ENCODE measurements around the gene TACSTD2. TPM values are rescaled to one million over a fixed set of nuclear protein-coding genes. Genes with fewer than 3 reads are reported as not detected.
A peak's percentile ranks its signal among the peaks of the same experiment; 100 is the strongest.
"Not testable (repeated sequence)": the region's sequence is repeated elsewhere in the genome, so short reads cannot be mapped to it uniquely, and the experiment has no call there.

Gene TACSTD2, protein sequence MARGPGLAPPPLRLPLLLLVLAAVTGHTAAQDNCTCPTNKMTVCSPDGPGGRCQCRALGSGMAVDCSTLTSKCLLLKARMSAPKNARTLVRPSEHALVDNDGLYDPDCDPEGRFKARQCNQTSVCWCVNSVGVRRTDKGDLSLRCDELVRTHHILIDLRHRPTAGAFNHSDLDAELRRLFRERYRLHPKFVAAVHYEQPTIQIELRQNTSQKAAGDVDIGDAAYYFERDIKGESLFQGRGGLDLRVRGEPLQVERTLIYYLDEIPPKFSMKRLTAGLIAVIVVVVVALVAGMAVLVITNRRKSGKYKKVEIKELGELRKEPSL
- polyA plus RNA-seq (ENCODE audit: insufficient read length) = 1.4 TPM

DNA sequence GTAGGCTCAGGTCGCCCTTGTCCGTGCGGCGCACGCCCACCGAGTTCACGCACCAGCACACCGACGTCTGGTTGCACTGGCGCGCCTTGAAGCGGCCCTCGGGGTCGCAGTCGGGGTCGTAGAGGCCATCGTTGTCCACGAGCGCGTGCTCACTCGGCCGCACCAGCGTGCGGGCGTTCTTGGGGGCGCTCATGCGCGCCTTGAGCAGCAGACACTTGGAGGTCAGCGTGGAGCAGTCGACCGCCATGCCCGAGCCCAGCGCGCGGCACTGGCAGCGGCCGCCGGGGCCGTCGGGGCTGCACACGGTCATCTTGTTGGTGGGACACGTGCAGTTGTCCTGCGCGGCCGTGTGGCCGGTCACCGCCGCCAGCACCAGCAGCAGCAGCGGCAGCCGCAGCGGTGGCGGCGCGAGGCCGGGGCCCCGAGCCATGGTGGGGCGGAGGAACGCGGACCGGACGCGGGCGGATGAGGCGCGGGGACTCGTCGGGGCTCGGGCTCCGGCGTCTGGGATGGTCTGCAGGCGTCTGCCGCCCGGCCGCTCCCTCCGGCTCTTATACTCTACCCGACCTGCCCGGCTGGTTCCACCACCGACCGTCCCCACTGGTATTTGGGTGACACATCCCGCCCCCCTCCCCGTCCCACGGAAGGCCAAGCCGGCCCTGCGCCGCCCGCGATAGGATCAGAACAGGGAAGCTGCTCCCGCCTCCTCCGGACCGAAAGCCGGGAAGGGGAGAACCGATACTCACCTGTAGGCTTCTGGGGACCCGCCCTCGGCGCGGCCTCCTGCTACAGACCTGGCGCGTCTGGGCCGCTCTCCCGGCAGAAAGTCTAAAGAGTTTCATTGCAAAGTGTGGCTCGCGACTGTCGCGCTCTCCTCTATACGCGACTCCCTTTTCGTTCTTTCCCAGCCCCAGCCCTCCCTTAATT, at the start of gene TACSTD2:
TACSTD2 (minus strand) TSS at position 526 of the 927 bp plus-strand sequence; CDS start at position 430, 96 bp downstream.
- no peak for DNase-seq

- DNase-seq = no peak
Observed at GRCh38 chr1:58626293-58626692, 49.2 kb upstream of the TACSTD2 start.

DNA sequence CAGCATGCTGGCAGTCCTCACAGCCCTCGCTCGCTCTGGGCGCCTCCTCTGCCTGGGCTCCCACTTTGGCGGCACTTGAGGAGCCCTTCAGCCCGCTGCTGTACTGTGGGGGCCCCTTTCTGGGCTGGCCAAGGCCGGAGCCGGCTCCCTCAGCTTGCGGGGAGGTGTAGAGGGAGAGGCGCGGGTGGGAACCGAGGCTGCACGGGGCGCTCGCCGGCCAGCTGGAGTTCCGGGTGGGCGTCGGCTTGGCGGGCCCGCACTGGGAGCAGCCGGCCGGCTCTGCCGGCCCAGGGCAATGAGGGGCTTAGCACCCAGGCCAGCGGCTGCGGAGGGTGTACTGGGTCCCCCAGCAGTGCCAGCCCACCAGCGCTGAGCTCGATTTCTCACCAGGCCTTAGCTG, 46.2 kb upstream of the TACSTD2 start:
- DNase-seq = not testable (repeated sequence)

DNA sequence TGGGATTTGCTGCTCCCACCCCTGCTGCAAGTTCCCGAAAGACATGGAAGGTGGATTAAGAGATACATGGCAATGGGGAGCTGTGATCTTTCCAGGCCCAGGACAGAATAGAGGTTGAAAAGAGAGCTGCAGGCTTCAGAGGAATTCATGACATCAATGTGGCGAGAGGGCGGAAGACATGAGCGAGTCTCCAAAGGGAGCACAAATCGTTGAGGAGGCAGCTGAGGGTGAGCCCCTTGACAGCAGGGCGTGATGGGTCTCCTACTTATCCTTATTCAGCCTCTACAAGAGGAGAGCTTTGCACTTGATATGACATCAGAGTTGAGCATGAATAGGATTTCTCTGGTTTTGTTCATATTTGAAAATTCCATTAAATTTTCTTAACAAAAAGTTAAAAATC, 45.5 kb upstream of the TACSTD2 start:
- DNase-seq = no peak

GRCh38 chr1:58621391-58621790, 44.3 kb upstream of the TACSTD2 start:
- DNase-seq = no peak

DNA sequence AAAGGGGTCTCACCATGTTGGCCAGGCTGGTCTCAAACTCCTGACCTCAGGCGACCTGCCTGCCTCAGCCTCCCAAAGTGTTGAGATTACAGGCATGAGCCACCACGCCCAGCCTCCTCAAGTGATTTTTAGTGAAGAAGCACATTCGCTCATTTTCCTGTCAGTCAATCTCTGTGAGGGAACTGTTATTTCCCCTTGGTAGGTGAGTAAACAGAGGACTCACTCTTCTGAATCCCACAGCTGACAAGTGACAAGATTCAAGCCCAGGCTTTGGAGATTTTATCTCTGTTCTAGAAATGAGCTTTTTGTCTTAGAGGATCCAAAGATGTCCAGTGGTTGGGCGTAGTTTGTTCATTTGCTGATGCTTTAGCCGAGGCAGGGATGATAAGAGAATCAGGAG, 43.9 kb upstream of the TACSTD2 start:
- DNase-seq = no peak

DNA sequence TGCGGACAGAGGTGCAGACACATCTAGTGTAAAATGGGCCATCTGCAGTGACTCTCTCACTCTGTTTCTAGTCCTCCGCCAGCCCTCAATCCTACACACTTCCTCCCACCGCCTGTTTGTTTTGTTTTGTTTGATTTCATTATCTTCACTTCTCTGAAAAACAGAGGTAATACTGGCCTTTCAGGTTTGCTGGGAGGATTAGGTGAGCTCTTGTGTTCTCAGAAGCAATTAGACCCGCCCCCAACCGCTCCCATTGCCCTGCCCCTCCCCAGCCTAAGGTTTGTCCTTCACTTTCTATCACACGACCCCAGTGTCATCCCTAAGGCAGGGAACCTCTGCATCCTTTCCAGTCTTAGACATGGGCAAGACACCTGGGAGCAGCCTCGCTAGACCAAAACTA, 43.2 kb upstream of the TACSTD2 start:
- DNase-seq = no peak

DNA sequence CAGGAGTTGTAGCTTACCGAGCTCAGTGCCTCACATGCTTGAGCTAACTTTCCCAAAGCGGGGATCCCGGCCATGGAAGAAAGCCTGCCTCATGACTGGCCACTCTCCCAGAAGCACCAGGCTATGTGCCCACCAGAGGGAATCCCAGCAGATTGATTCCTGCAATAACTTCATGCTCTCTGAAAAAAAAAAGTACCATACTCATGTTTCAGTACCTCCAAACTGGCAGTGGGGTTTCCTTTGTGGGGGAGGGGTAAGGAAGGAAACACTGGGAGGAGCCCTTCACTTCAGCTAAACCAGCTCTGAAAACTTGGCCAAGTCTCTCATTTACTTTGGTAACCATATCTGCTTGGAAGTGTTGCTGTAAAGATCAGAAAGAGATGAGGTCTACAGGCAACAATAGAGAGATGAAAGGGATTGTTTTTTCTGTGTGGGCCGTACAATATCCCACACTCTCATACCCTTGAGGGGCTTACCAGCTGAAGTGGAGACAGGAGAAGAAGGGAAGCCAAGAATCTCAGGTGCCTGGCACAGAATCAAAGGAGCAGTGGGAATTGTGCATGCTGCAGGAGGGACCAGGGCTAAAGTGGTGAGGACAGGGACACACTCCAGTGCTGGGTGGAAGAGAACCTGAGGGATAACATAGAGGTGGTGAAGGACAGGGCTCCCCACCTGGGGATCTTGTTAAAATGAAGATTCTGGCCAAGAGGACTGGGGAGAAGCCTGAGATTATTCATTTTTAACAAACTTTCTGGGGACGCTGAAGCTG, 42.4 kb upstream of the TACSTD2 start:
- DNase-seq = no peak

- no peak for DNase-seq
Observed at GRCh38 chr1:58618303-58618702, 41.3 kb upstream of the TACSTD2 start.

- DNase-seq = no peak
Observed at GRCh38 chr1:58611861-58612385, 34.9 kb upstream of the TACSTD2 start.

DNA sequence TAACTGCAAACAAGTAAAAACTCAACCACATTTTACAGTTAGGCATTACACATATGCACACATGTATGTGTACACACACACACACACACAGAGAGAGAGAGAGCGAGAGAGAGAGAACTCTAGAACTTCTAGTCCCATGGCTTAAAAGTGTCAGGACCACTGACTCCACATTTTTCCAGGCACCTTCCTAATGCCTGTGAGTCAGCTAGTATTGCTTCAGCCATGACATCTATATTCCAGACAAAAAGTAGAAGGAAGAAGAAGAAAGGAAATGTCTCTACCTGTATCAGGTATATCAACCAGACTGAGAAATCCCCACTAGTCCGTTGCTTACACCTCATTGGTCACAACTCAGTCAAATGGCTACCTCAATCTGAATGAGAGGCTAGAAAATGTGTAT, 31.9 kb upstream of the TACSTD2 start:
- no peak for DNase-seq

DNA sequence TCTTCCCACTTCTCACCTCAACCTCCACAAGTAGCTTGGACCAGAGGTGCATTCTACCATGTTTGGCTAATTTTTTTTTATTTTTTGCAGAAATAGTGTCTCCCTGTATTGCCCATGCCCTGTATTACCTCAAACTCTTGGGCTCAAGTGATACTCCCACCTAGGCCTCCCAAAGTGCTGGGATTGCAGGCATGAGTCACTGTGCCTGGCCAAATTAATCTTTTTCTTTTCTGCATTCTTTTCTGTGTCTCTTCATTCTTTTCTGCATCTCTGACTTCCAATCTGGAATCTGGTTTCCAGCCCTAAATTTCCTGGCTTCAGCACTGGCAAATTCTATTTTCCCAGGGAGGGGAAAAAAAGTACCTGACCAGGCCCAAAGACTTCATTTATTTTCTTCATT, 31.2 kb upstream of the TACSTD2 start:
- DNase-seq = no peak

DNA sequence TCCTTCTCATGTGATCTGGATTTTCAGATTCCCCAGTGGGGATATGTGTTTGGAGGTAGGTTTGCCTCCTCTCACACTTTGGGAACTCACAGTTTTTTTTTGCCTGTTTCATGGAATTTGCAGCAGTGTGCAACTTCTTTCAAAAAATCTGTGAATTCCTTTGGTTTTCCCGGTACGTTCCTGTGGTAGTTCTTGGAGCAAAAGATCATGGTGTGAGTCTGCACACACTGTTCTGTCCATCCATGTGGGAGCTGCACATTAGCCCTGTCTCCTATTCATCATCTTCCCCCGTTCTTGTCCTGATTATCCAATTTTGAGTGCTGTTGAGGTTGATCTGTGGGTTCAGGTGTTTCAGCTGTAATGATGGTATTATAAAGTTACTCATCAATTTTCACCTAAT, 30.3 kb upstream of the TACSTD2 start:
- no peak for DNase-seq

DNA sequence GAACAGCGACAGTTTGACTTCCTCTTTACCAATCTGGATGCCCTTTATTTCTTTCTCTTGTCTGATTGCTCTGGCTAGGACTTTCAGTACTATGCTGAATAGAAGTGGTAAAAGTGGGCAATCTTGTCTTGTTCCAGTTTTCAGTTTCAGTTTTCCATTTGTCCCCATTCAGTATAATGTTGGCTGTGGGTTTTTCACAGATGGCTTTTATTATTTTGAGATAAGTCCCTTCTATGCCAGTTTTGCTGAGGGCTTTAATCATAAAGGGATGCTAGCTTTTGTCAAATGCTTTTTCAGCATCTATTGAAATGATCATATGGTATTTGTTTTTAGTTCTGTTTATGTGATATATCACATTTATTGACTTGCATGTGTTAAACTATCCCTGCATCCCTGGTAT, 24.9 kb upstream of the TACSTD2 start:
- not testable (repeated sequence) for DNase-seq

DNA sequence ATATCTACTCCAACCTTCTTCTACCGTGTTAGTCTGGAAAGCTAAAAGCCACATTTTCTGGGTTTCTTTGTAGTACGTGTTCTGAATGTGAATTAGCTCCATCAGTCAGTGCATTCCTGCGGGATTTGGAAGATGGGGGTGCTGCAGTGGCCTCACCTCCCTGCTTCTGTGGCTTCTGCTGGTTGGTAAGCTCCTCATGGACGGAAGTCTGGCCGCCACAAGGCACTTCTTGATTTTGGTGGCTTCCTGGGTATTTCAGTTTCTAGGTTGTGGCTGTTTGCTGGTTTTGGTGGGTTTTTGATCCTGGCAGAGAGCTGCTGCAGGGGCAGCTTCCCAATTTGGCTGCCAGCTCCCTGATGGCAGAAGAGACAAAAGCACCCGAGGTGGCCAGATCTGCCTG, 20.9 kb upstream of the TACSTD2 start:
- DNase-seq = no peak

DNA sequence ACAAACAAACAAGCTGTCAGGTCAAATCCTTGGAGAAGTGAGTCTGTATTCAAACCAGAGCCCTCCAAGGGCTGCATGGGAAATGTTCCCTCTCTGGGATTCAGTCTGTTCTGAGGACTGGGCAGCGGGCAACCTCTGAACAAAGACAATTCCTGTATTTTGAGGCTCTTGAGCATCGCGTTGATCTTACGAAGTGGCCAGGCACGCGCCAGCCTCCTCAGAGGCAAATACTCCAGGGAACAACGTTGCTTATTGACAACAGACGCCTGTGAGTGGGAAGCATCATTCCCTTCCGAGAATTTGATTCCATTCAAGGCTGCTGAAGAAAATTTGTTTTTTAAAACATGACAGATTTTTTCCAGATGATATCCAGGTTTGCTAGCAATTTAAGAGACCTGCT, 20.0 kb upstream of the TACSTD2 start:
- no peak for DNase-seq

DNA sequence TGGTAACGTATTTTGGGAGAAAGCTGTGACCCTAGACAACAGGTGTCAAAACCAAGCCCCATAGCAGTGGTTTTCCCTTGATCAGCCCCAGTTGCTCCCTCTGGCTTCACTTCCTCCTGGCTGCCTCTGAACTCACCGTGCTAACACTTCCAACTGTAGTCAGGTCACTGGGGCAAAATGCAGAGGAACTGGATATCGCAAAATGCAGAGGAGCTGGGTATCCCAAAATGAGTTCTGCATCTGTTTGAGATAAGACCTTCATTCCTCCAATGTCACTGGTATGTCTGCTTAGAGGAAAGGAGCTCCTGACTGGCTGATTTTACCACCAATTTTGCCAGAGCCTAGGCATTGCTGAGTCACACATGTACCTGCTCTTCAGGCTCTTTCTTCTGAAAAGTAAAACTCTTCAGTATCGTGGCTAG, 19.6 kb upstream of the TACSTD2 start:
- no peak for DNase-seq

- DNase-seq = no peak
Observed at GRCh38 chr1:58594546-58594945, 17.5 kb upstream of the TACSTD2 start.

GRCh38 chr1:58592522-58593134, 15.6 kb upstream of the TACSTD2 start:
- peak; percentile 26 for DNase-seq

- no peak for DNase-seq
Observed at GRCh38 chr1:58591806-58592205, 14.8 kb upstream of the TACSTD2 start.

DNA sequence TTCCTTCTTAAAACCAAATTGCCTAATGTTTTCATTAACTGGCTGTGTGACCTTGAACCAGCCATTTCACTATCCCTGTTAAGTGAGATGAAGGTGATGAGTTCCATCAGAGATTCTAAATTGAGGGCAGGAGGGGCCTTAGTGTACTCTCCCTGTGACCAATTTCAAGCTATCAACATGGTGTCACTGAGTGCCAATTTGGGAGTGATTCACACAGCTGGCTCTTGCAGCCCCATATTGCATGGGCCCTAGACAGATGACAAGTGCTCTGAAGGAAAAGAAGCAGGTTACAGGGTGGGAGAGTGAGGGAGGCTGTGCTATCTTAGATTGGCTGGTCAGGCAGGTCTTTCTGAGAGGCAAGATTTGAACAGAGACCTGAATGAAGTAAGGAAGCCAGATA, 13.0 kb upstream of the TACSTD2 start:
- DNase-seq = no peak

GRCh38 chr1:58588396-58588795, 11.3 kb upstream of the TACSTD2 start:
- no peak for DNase-seq
